Uterus (tissue), 4 donors: ENCODE results near the gene KCNH3. TPM values are rescaled to one million over a fixed set of nuclear protein-coding genes. Genes with fewer than 3 reads are reported as not detected.

Experiments
- DNase-seq, 2 donors: peaks; one replicate each; pipeline ENCODE4 v3.0.0-alpha.2; 2019 to 2020
- H3K27ac ChIP-seq, 2 donors: fragments of 200-600 bp; sonication (generic); 1 replicate in 1 of 2; 2 replicates in 1 of 2; pipeline ENCODE4 v1.5.1; 2016 to 2018
- H3K27me3 ChIP-seq, 2 donors: fragments of 200-600 bp; sonication (generic); one replicate each; pipeline ENCODE4 v1.5.1; 2018 to 2019; ENCODE audit warnings: control low read depth in 1 of 2
- H3K36me3 ChIP-seq, 2 donors: fragments of 200-600 bp; sonication (generic); one replicate each; pipeline ENCODE4 v1.5.1; 2019; ENCODE audit warnings: control low read depth in 1 of 2
- H3K4me1 ChIP-seq, 2 donors: fragments of 200-600 bp; sonication (generic); one replicate each; pipeline ENCODE4 v1.5.1; 2018 to 2019; ENCODE audit warnings: control low read depth in 1 of 2
- H3K4me3 ChIP-seq, 2 donors: fragments of 200-600 bp; sonication (generic); 1 replicate in 1 of 2; 2 replicates in 1 of 2; pipeline ENCODE4 v1.5.1; 2018 to 2019; ENCODE audit warnings: mild to moderate bottlenecking in 1 of 2
- H3K9me3 ChIP-seq, 2 donors: fragments of 200-600 bp; sonication (generic); one replicate each; pipeline ENCODE4 v1.5.1; 2019; ENCODE audit warnings: control low read depth in 1 of 2
- CTCF ChIP-seq, 4 experiments: fragments of 200-600 bp in 2 of 4; fragments of 450-650 bp in 2 of 4; sonication (generic) in 2 of 4; IDR thresholded peaks; one replicate each; pipeline ENCODE4 v1.5.1; 2016 to 2019; ENCODE audit warnings: antibody characterized with exemption in 4 of 4, mild to moderate bottlenecking in 2 of 4, moderate library complexity in 1 of 4
- POLR2A ChIP-seq, 2 donors: fragments of 450-650 bp; IDR thresholded peaks; one replicate each; pipeline ENCODE4 v1.6.1; 2016; ENCODE audit warnings: antibody characterized with exemption in 2 of 2, mild to moderate bottlenecking in 1 of 2, moderate library complexity in 1 of 2
- intact Hi-C: fragments of 100-400 bp; cut with DNase I; formaldehyde crosslinking; loops from one replicate; pipeline ENCODE4 v1.15.1; 2023; ENCODE audit warnings: low total_unique reads
- total RNA-seq, 4 donors: library from RNA; depleted of rRNA in 3 of 4; stranded (reverse); fragments of >200 nt in 3 of 4; gene quantifications; one replicate each; pipeline versions ENCODE4 v1.1.0 to v1.2.4, GENCODE V29; 2014 to 2023
- donor health status: DM: yes; HTN: yes; CAD: no.

KCNH3 gene
- total RNA-seq, 4 donors from 2014 or later: under 0.01 to 1.7 (median 0.43) TPM; not detected in 1

GRCh38 chr12:49563951-49564685 is 25.3 kb downstream of the KCNH3 start:
- Histone ChIP-seq H3K36me3 (no peaks in the 10 kb centered on the region), H3K27me3 (no peaks in the 10 kb centered on the region), H3K9me3 (no peaks in the 10 kb centered on the region), H3K4me1 (no peaks in the 10 kb centered on the region), H3K27ac (no peak overlapping the region), H3K4me3 (no peak overlapping the region)
- no peak for DNase-seq
- no peak for TF ChIP-seq POLR2A (IDR thresholded peaks at IDR 0.05)
- no peak for TF ChIP-seq CTCF (IDR thresholded peaks at IDR 0.05)
- intact Hi-C loops: no loop called here

- Histone ChIP-seq H3K27ac (no peak overlapping the region), H3K27me3 (no peaks in the 10 kb centered on the region), H3K9me3 (no peaks in the 10 kb centered on the region), H3K4me3 (no peak overlapping the region), H3K36me3 (no peaks in the 10 kb centered on the region), H3K4me1 (no peaks in the 10 kb centered on the region)
- DNase-seq: no peak
- intact Hi-C loops: no loop called here
- no peak for TF ChIP-seq CTCF (IDR thresholded peaks at IDR 0.05)
- no peak for TF ChIP-seq POLR2A (IDR thresholded peaks at IDR 0.05)
These were observed 26.0 kb downstream of the KCNH3 start for GRCh38 chr12:49564686-49565405.

- TF ChIP-seq CTCF (IDR thresholded peaks at IDR 0.05) (no peak), POLR2A (IDR thresholded peaks at IDR 0.05) (no peak)
- intact Hi-C loops: no loop called here
- DNase-seq: no peak
- no peaks in the 10 kb centered on the region for H3K9me3 ChIP-seq
- no peaks in the 10 kb centered on the region for H3K36me3 ChIP-seq
- no peaks in the 10 kb centered on the region for H3K4me1 ChIP-seq
- no peaks in the 10 kb centered on the region for H3K27me3 ChIP-seq
- H3K27ac ChIP-seq: no peak overlapping the region
- no peak overlapping the region for H3K4me3 ChIP-seq
These were observed 26.8 kb downstream of the KCNH3 start for GRCh38 chr12:49565406-49566265.

- TF ChIP-seq POLR2A (IDR thresholded peaks at IDR 0.05): no peak
- no peak for TF ChIP-seq CTCF (IDR thresholded peaks at IDR 0.05)
- Histone ChIP-seq H3K4me3 (no peak overlapping the region), H3K4me1 (no peaks in the 10 kb centered on the region), H3K36me3 (no peaks in the 10 kb centered on the region), H3K9me3 (no peaks in the 10 kb centered on the region), H3K27ac (no peak overlapping the region), H3K27me3 (no peaks in the 10 kb centered on the region)
- intact Hi-C loops: no loop called here
- no peak for DNase-seq
These were observed 27.5 kb downstream of the KCNH3 start for GRCh38 chr12:49566361-49566760.
